ENCODE measurements around the gene ACIN1. TPM values are rescaled to one million over a fixed set of nuclear protein-coding genes. Genes with fewer than 3 reads are reported as not detected.

ACIN1 gene
- total and polyA plus RNA-seq, 8 donors = 137 to 380 (median 332) TPM

- H3K4me1 ChIP-seq = peaks cover 0 to 15% of the 10 kb centered on the region in 2 donors
- peak overlapping the region; percentile 5 to 44 for H3K27ac ChIP-seq
- no peak for DNase-seq
- no peak for TF ChIP-seq CTCF (IDR thresholded peaks at IDR 0.05)
- intact Hi-C loops (cut with DNase I) = no loop called here
- H3K4me3 ChIP-seq = no peak overlapping the region
- ATAC-seq = peak; percentile 31
- H3K27me3 ChIP-seq = no peaks in the 10 kb centered on the region
- H3K9me3 ChIP-seq = no peaks in the 10 kb centered on the region
- H3K36me3 ChIP-seq = no peaks in the 10 kb centered on the region
These were observed 49.2 kb downstream of the ACIN1 start for GRCh38 chr14:23045419-23046357.

- Histone ChIP-seq H3K4me3 (no peak overlapping the region), H3K36me3 (no peaks in the 10 kb centered on the region), H3K27ac (no peak overlapping the region), H3K9me3 (no peaks in the 10 kb centered on the region), H3K4me1 (peaks cover 0 to 15% of the 10 kb centered on the region in 2 donors), H3K27me3 (no peaks in the 10 kb centered on the region)
- peak; percentile 19 for ATAC-seq
- DNase-seq = no peak
- TF ChIP-seq CTCF (IDR thresholded peaks at IDR 0.05) = no peak
- intact Hi-C loops (cut with DNase I) = no loop called here
These were observed 50.1 kb downstream of the ACIN1 start for GRCh38 chr14:23044840-23045239.

- peaks cover 0 to 15% of the 10 kb centered on the region in 2 donors for H3K4me1 ChIP-seq
- DNase-seq = peak in 1 of 4 donors; percentile 32
- H3K27me3 ChIP-seq = no peaks in the 10 kb centered on the region
- H3K27ac ChIP-seq = no peak overlapping the region
- no peaks in the 10 kb centered on the region for H3K36me3 ChIP-seq
- TF ChIP-seq CTCF (IDR thresholded peaks at IDR 0.05) = no peak
- ATAC-seq = no peak
- no peaks in the 10 kb centered on the region for H3K9me3 ChIP-seq
- intact Hi-C loops (cut with DNase I) = no loop called here
- no peak overlapping the region for H3K4me3 ChIP-seq
These were observed 51.2 kb downstream of the ACIN1 start for GRCh38 chr14:23043754-23044153.

GRCh38 chr14:23043145-23043544 is 51.8 kb downstream of the ACIN1 start:
- TF ChIP-seq CTCF (IDR thresholded peaks at IDR 0.05) = no peak
- no peaks in the 10 kb centered on the region for H3K9me3 ChIP-seq
- H3K36me3 ChIP-seq = no peaks in the 10 kb centered on the region
- no peak for DNase-seq
- no peaks in the 10 kb centered on the region for H3K27me3 ChIP-seq
- intact Hi-C loops (cut with DNase I) = no loop called here
- H3K27ac ChIP-seq = no peak overlapping the region
- H3K4me1 ChIP-seq = peaks cover 0 to 15% of the 10 kb centered on the region in 2 donors
- no peak for ATAC-seq
- H3K4me3 ChIP-seq = no peak overlapping the region

GRCh38 chr14:23042162-23042965 is 52.6 kb downstream of the ACIN1 start, which contains the start of gene PSMB11:
Gene PSMB11 (plus strand): TSS chr14:23042212. CDS start chr14:23042226, 14 bp downstream.
- peaks cover 0 to 15% of the 10 kb centered on the region in 2 donors for H3K4me1 ChIP-seq
- TF ChIP-seq CTCF (IDR thresholded peaks at IDR 0.05) = no peak
- H3K9me3 ChIP-seq = no peaks in the 10 kb centered on the region
- no peak within 1 kb of the TSS for H3K27ac ChIP-seq
- ATAC-seq = no peak
- intact Hi-C loops (cut with DNase I) = no loop called here
- no peaks in the 10 kb centered on the region for H3K36me3 ChIP-seq
- no peaks in the 10 kb centered on the region for H3K27me3 ChIP-seq
- no peak within 1 kb of the TSS for H3K4me3 ChIP-seq
- DNase-seq = no peak

All from left lung (tissue), 10 donors.